ENCODE results near the gene CLASP1.

- no peak for TF ChIP-seq POLR2A (IDR thresholded peaks at IDR 0.05; ENCODE audit: low read depth, low read length)
- TF ChIP-seq, protein P1, sequence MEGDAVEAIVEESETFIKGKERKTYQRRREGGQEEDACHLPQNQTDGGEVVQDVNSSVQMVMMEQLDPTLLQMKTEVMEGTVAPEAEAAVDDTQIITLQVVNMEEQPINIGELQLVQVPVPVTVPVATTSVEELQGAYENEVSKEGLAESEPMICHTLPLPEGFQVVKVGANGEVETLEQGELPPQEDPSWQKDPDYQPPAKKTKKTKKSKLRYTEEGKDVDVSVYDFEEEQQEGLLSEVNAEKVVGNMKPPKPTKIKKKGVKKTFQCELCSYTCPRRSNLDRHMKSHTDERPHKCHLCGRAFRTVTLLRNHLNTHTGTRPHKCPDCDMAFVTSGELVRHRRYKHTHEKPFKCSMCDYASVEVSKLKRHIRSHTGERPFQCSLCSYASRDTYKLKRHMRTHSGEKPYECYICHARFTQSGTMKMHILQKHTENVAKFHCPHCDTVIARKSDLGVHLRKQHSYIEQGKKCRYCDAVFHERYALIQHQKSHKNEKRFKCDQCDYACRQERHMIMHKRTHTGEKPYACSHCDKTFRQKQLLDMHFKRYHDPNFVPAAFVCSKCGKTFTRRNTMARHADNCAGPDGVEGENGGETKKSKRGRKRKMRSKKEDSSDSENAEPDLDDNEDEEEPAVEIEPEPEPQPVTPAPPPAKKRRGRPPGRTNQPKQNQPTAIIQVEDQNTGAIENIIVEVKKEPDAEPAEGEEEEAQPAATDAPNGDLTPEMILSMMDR (IDR thresholded peaks at IDR 0.05; ENCODE audit: extremely low read depth in 1 of 2, insufficient read depth in 1 of 2, low read depth in 1 of 2, low read length in 2 of 2) = no peak
Measured at GRCh38 chr2:121368155-121368554, 281.1 kb downstream of the CLASP1 start.

All from endothelial cell of umbilical vein (primary cell).